Ishikawa (cell line): Measurements from ENCODE around the gene FGD2.

Source experiments
- CEBPB ChIP-seq: IDR thresholded peaks from 2 replicates; pipeline ENCODE4 v1.6.1; 2012
- CREB1 ChIP-seq: IDR thresholded peaks from 2 replicates; pipeline ENCODE4 v1.6.1; 2012; ENCODE audit warnings: low read depth
- EGR1 ChIP-seq: IDR thresholded peaks from 2 replicates; pipeline ENCODE4 v1.6.1; 2012
- EP300 ChIP-seq: IDR thresholded peaks from 2 replicates; pipeline ENCODE4 v1.6.1; 2012; ENCODE audit warnings: borderline replicate concordance
- FOXM1 ChIP-seq: IDR thresholded peaks from 2 replicates; pipeline ENCODE4 v1.6.1; 2012; ENCODE audit warnings: low read depth, borderline replicate concordance
- NFIC ChIP-seq: IDR thresholded peaks from 2 replicates; pipeline ENCODE4 v1.6.1; 2012
- RAD21 ChIP-seq: IDR thresholded peaks from 2 replicates; pipeline ENCODE4 v1.6.1; 2012; ENCODE audit warnings: low read depth
- TAF1 ChIP-seq: IDR thresholded peaks from 2 replicates; pipeline ENCODE4 v1.6.1; 2012; ENCODE audit warnings: low read depth, mild to moderate bottlenecking
- TCF12 ChIP-seq: IDR thresholded peaks from 2 replicates; pipeline ENCODE4 v1.6.1; 2012; ENCODE audit warnings: low read depth
- TEAD4 ChIP-seq: IDR thresholded peaks from 2 replicates; pipeline ENCODE4 v1.6.1; 2012
- YY1 ChIP-seq: IDR thresholded peaks from 2 replicates; pipeline ENCODE4 v1.6.1; 2012; ENCODE audit warnings: low read depth
- ZBTB7A ChIP-seq: IDR thresholded peaks from 2 replicates; pipeline ENCODE4 v1.6.1; 2012; ENCODE audit warnings: low read depth
- TF ChIP-seq, protein P1 (sequence below): IDR thresholded peaks from 2 replicates; pipeline ENCODE4 v1.6.1; 2012; ENCODE audit warnings: low read depth, mild to moderate bottlenecking
- TF ChIP-seq, protein P2 (sequence below): IDR thresholded peaks from 2 replicates; pipeline ENCODE4 v1.6.1; 2012
- TF ChIP-seq, protein P3 (sequence below): IDR thresholded peaks from 2 replicates; pipeline ENCODE4 v1.6.1; 2012

Gene FGD2

DNA sequence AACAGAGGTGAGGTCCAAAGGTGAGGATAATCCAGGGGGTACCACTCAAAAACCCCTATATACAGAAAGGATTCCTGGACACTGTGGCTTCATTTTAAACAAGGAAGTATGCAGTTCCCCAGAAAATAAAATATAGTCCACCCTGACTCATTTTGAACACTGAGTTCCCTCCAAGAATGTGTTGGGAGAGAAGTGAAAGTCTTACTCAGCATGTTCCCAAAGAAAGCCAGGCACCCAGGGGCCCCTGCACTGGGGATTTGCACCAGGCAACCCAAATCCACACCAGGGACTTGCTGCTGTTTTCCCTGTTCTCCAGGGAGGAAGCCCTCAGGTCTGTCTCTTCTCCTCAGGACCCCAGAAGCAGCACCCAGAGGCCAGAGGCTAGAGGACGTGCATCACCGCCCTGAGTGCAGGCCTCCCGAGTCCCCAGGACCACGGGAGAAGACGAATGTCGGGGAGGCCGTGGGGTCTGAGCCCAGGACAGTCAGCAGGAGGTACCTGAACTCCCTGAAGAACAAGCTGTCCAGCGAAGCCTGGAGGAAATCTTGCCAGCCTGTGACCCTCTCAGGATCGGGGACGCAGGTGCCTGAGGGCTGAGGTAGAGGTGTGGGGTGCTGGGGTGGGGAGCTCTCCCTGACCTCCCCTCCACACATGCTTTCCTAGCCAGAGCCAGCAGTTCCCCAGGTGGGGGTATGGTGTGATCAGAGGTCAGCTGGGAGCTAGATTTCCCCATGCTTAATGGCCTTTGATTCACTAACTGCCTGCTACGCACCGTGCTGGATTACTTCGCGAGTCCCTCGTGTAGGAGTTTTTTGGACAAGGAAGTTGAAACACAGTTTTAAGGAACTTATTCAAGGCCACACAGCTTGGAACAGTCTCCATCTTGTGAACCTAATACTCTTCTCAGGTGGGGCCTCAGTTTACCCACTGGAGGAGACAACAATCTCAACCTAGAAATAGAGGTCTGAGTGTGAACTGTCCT lies 3.3 kb downstream of the FGD2 start:
- TF ChIP-seq EP300 = no peak
- TF ChIP-seq, protein P1, sequence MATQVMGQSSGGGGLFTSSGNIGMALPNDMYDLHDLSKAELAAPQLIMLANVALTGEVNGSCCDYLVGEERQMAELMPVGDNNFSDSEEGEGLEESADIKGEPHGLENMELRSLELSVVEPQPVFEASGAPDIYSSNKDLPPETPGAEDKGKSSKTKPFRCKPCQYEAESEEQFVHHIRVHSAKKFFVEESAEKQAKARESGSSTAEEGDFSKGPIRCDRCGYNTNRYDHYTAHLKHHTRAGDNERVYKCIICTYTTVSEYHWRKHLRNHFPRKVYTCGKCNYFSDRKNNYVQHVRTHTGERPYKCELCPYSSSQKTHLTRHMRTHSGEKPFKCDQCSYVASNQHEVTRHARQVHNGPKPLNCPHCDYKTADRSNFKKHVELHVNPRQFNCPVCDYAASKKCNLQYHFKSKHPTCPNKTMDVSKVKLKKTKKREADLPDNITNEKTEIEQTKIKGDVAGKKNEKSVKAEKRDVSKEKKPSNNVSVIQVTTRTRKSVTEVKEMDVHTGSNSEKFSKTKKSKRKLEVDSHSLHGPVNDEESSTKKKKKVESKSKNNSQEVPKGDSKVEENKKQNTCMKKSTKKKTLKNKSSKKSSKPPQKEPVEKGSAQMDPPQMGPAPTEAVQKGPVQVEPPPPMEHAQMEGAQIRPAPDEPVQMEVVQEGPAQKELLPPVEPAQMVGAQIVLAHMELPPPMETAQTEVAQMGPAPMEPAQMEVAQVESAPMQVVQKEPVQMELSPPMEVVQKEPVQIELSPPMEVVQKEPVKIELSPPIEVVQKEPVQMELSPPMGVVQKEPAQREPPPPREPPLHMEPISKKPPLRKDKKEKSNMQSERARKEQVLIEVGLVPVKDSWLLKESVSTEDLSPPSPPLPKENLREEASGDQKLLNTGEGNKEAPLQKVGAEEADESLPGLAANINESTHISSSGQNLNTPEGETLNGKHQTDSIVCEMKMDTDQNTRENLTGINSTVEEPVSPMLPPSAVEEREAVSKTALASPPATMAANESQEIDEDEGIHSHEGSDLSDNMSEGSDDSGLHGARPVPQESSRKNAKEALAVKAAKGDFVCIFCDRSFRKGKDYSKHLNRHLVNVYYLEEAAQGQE = no peak
- no peak for TF ChIP-seq RAD21
- TF ChIP-seq CREB1 = no peak
- TF ChIP-seq FOXM1 = no peak
- TF ChIP-seq EGR1 = no peak
- TF ChIP-seq YY1 = no peak
- TF ChIP-seq, protein P2, sequence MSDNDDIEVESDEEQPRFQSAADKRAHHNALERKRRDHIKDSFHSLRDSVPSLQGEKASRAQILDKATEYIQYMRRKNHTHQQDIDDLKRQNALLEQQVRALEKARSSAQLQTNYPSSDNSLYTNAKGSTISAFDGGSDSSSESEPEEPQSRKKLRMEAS = no peak
- no peak for TF ChIP-seq CEBPB
- TF ChIP-seq ZBTB7A = no peak
- TF ChIP-seq NFIC = no peak
- TF ChIP-seq TAF1 = no peak
- TF ChIP-seq TEAD4 = no peak
- TF ChIP-seq, protein P3, sequence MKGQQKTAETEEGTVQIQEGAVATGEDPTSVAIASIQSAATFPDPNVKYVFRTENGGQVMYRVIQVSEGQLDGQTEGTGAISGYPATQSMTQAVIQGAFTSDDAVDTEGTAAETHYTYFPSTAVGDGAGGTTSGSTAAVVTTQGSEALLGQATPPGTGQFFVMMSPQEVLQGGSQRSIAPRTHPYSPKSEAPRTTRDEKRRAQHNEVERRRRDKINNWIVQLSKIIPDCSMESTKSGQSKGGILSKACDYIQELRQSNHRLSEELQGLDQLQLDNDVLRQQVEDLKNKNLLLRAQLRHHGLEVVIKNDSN = no peak
- no peak for TF ChIP-seq TCF12

- no peak for TF ChIP-seq ZBTB7A
- TF ChIP-seq EGR1 = no peak
- no peak for TF ChIP-seq TAF1
Observed at GRCh38 chr6:37010402-37010892, 5.0 kb downstream of the FGD2 start.

DNA sequence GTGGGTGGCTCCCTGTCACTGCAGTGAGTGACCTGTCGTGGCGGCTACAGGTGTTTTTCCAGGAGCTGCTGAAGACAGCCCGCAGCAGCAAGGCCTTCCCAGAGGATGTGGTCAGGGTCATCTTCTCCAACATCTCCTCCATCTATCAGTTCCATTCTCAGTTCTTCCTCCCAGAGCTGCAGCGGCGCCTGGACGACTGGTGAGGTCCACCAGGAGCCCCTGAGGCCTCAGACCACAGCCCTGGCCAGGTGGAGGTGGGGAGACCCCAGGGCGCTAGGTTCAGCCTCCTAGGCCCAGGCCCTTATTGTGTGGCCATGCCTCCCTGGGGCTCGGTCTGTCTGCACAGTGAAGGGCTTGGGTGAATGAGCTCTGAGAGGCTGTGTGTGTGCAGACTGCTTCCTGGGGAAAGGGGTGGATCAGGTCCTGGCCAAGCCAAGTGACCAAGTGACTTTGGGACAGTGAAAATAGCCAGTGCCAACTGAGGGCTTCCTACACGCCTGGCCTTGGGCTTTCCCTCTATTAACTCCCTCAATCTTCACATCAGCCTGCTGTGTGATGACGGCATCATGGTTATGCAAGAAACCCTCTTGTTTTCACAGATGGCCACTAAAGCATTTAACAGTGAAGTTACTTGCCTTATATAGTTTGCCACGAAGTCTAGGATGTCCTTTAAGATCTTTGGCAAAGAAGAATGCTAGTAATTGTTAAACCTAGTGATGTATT lies 6.4 kb downstream of the FGD2 start:
- TF ChIP-seq, protein P1 = no peak
- no peak for TF ChIP-seq ZBTB7A
- TF ChIP-seq NFIC = no peak
- no peak for TF ChIP-seq TAF1
- no peak for TF ChIP-seq TCF12
- no peak for TF ChIP-seq TEAD4
- no peak for TF ChIP-seq EP300
- no peak for TF ChIP-seq RAD21
- TF ChIP-seq CEBPB = no peak
- no peak for TF ChIP-seq CREB1

- TF ChIP-seq TAF1 (no peak), CEBPB (no peak), EP300 (no peak), FOXM1 (no peak), RAD21 (no peak), TCF12 (no peak), ZBTB7A (no peak), YY1 (no peak), CREB1 (no peak), TEAD4 (no peak)
- TF ChIP-seq, protein P3 = no peak
- TF ChIP-seq, protein P1 = no peak
- TF ChIP-seq, protein P2 = no peak
Observed at GRCh38 chr6:37013516-37014491, 8.3 kb downstream of the FGD2 start.
